GM18505 (cell line): ENCODE measurements around the gene NPAS2.

Experiments
- ATAC-seq: cut with Tn5 transposase; IDR thresholded peaks from one replicate; pipeline ENCODE4 v1.9.1; 2021; ENCODE audit not compliant: unreplicated experiment
- POLR2A ChIP-seq: IDR thresholded peaks from 4 replicates; pipeline ENCODE4 v1.6.1; 2011; ENCODE audit warnings: borderline replicate concordance; ENCODE audit not compliant: insufficient read depth, insufficient read length; ENCODE audit errors: extremely low read depth

Gene NPAS2

DNA sequence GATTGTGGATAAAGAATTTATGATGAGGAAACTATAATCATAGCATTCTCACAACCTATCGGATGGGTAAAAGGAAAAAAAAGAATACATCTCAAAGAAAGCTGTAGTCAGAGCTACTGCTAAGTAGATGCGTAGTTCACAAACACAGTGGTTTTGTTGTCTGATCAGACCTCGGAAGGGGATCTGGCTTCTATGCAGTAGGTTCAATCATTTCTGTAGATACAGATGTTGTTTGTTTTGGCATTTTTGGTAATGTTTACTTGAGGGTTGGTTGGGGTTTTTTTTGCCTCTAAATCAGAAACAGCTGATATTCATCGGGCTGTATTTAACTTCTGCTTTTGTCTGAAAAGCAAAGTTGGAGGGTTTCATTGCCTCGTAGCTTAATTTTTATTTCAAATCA, 42.1 kb downstream of the NPAS2 start:
- no peak for ATAC-seq
- TF ChIP-seq POLR2A: no peak

DNA sequence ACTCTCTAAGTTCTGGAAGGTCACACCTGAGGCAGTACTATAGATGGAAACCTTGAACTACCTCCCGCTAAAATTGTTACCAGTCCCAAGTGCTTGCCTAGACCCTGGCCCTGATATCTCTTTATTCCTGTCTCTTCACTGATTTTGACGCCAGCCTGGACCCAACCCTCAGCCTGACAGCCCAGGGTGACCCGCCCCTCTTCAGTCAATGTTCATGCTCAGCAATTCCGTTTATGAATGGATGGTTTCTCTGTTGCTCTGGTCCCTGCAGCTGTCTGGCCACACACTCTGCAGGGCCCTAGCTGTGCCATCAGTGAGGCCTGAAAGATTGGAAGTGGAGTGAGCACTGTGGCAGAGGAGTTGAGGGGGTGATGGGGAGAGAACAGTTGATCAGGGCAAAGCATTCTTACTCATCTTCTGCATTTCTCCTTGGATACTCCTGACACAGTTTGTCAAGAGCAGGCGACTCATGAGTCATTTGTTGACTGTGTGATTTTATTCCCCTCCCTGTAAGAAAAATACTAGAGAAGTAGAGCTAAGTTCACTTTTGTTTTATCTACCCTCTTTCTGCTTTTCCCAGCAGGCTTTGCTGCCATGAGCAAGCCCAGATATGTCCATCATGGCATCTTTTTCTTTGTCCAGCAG, 46.0 kb downstream of the NPAS2 start:
- no peak for TF ChIP-seq POLR2A
- ATAC-seq: no peak

DNA sequence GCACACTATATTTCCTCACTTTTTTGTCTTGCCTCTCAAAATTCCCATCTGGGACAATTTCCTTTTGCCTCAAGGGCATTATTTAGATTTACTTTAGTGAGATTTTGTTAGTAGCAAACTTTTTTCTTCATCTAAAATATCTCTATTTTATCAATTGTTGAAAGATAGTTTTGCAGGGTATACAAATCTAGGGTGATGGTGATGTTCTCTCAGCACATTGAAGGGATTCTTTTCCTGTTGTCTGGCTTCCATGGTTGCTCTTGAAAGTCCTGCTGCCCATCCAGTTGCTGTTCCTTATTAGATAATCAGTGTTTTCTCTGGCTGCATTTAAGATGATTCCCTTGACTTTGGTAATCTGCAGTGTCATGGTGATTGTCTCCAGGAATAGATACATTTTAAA, 48.1 kb downstream of the NPAS2 start:
- no peak for ATAC-seq
- TF ChIP-seq POLR2A: no peak

DNA sequence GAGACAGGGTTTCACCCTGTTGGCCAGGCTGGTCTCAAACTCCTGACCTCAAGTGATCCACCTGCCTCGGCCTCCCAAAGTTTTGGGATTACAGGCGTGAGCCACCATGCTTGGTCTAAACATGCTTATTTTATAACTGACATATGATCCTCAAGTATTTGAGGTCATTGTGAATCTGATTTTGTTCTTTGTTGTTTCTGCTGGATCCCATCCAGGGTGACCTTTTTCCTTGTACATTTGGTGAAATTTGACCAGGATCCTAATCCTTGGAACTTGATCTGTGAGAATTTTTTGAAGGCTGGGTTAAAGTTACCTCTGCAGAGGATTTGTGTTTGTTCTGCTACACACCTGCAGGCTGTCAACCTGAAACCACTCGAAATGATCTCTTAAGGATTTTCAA, 49.2 kb downstream of the NPAS2 start:
- no peak for ATAC-seq
- TF ChIP-seq POLR2A: no peak

DNA sequence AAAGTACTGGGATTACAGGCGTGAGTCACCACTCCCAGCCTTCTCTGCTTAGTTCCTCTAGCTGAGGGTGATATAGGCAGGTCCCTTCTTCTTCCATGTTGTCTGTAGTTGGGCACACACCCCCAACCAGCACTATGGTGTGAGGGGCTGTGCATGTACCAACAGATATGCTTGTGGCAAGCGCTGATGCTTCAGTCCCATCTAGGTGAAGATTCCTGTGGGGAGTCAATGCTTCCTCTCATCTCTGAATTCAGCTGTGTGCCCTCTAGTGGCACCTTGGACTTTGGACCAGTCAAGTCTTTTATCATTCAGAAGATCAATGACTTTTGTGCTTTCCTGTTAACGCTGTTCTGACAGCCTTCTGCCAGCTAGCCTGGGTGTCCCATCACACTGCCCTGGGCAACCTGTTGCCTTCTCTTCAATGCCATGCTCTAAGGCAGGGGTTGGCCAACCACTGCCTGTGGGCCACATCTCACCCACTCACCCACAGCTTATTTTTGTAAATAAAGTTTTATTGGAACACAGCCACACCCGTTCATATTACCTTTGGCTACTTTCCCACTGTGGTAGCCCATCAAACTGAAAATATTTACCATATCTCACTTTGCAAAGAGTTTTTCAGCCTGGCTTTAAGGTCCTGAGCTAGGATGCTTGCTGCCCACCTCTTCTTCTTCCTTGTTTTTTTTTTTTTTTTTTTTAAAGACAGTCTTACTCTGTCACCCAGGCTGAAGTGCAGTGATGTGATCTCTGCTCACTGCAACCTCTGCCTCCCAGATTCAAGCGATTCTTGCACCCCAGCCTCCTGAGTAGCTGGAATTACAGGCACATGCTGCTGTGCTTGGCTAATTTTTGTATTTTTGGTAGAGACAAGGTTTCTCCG, 51.0 kb downstream of the NPAS2 start:
- ATAC-seq: no peak
- no peak for TF ChIP-seq POLR2A

DNA sequence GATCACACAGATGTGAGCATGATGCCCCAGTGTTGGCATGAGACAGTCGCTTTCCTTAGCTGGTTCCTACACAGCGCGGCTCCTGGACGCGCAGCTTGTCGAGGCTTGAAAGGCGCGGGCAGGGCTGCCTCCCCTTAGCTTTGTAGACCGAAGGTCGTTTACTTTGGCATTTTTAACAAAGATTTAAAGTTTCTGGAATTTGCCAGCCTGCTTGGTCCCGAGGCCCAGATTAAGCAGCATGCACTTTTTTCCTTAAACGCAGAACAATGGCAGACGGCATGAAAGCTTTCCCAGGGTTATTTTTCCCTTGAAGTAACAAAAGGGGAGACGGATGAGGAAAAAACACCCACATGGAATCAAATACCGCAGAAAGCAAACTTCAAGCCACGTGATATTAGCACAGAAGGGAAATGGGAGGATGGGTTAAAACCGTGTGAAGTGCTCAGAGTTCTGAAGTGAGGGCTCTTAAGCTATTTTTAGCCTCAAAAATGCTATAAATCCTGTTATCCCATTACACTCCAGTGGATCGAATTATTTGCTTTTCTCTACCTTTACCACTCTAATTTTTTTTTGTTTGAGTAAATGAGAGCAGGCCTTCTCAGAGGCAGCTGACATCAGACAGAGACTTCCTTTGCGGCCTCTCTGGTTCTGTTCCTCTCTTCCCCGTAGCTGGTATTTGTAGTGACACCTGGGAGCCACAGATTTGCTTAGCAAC, 55.7 kb downstream of the NPAS2 start:
- TF ChIP-seq POLR2A: no peak
- no peak for ATAC-seq

DNA sequence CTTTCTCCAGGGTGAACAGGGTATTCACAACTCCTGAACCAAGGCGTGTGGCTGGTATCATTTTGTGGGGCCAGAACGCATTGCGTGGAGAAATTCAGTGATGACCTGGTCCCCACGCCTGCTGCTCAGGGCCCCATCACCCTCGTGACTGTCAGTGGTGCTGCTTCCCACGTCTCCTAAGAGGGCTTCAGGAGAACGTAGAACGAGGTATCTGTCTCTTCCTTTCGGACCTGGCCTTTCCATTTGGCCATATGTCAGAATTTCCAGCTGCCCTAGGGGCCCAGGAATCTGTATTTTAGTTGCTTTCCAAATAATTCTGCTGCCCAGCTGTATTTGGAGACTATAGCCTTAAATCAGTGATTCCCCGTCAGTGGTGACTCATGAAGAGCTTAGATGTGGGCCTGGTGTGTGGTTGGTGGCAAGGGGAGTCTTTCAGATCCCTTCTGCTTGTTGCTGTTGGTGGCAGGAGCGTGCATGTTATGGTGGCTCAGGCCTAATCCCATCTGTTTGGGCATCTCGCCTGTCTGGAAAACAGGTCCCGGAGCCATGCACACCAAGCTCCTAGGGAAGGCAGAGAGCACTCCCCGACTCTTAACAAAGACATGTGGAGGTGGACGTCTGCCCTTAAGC, 56.4 kb downstream of the NPAS2 start:
- no peak for TF ChIP-seq POLR2A
- ATAC-seq: no peak

DNA sequence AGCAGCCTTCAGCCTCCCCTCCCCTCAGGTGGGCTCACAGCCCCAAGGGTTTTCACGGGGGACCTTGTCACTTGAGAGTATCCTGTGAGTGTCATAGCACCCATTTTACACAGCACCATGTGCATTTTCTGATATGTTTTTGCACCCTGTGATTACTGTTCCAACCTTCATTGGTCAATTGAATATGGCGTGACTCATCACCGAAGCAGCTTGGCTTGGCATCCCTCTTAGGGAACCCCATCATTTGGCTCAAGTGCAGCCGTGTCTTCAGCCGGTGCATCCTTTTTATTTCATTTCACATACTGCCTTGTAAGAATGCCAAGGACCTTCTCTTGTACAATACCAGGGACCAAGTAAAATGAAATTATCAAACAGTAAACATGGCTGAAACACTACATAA, 57.6 kb downstream of the NPAS2 start:
- no peak for ATAC-seq
- no peak for TF ChIP-seq POLR2A

DNA sequence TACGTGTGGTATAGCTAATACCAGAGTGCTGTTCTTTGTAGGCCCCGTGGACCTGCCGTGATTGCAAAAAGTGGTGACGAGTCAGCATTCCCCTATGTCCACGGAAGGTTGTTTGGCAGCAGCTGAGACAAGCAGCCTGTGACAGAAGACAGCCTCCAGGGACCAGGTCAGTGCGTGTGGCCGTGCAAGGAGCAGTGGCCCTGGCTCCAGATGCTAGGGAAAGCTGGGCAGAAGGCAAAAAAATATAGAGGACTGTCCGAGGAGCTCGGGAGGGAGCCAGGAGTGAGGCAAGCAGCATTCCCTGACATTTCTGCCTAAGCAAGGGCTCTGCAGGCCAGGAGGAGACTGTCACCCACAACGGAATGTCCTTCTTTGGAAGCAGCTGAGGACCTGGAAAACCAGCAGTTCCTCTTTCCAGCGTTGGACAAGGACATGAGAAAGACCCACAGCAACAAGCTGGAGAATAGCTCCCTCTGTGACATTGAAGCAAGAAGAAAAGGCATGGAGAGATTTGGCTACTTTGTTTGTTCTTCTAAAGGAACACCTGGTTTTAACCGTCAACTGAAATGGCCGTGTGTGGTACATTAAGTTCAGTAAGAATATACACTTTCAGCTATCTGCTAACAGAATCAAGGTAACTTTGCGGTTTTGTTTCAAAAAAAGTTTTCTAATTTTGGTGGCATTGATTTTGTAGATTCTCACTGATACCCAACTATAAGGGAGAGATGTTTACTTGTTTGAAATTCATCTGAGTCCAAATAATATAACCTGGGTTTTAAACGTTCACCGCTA, 58.3 kb downstream of the NPAS2 start:
- no peak for TF ChIP-seq POLR2A
- no peak for ATAC-seq

DNA sequence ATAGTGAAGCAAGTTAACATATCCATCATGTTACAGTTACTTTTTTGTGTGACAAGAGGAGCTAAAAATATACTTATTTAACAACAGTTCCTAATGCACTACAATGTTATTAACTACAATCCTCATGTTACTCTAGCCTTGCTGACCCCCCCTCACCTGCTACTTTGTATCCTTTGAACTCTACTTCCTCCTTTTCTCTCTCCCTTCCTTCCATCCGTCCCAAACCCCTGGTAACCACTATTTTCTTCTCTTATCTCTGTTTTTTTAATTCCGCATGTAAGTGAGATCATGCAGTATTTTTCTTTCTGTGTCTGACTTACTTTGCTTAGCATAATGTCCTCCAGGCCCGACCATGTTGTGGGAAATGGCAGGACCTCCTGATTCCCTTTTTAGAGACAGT, 59.4 kb downstream of the NPAS2 start:
- no peak for ATAC-seq
- no peak for TF ChIP-seq POLR2A

DNA sequence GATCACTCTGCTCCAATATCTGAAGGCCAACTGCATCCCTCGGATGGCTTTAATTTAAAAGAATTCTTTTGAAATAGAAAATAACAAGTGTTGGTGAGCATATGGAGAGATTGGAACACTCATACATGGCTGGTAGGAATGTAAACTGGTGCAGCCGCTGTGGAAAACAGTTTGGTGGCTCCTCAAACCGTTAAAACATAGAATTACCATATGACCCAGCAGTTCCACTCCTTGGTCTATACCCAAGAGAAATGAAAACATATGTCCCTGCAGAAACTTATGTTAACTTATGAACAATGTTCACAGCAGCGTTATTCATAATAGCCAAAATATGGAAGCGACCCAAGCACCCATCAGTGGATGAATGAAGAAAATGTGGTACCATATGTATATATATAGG, 60.1 kb downstream of the NPAS2 start:
- no peak for ATAC-seq
- no peak for TF ChIP-seq POLR2A

DNA sequence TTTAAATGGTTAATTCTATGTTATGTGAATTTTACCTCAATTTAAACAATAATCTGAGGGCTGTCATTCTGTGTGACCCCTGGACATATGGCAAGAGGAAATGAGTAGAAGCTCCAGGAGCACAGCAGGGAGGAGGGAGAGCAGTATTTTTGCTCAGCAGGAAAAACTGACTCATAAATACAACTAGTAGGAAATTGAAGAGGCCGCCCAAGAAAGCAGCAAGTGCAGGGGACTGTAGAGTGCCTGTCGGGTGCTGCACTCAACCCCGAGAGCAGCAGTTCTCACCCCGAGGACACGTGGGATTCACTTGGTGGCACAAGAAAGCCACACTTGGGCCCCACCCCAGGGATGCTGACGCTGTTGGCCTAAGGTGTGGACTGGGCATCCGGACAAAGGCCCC, 60.8 kb downstream of the NPAS2 start:
- no peak for TF ChIP-seq POLR2A
- ATAC-seq: no peak
